MM.1S (cell line): ENCODE data around the gene TAS2R13.

Source experiments
- DNase-seq: peaks from one replicate; pipeline ENCODE4 v3.0.0-alpha.2; 2015
- H2AFZ ChIP-seq: fragments of 300-600 bp; sonication (generic); 2 replicates; pipeline ENCODE4 v1.6.0; 2016; ENCODE audit warnings: antibody characterized with exemption, low read length
- H3F3A ChIP-seq: fragments of 300-600 bp; sonication (generic); 2 replicates; pipeline ENCODE4 v1.6.1; 2016; ENCODE audit warnings: mild to moderate bottlenecking, antibody characterized with exemption, low read length, moderate library complexity, mixed read lengths; ENCODE audit not compliant: insufficient read depth
- H3K27ac ChIP-seq: fragments of 300-600 bp; sonication (generic); 2 replicates; pipeline ENCODE4 v1.5.1; 2016; ENCODE audit warnings: mild to moderate bottlenecking, low read length
- H3K27me3 ChIP-seq: fragments of 300-600 bp; sonication (generic); replicated peaks from 2 replicates; pipeline ENCODE4 v1.6.0; 2016; ENCODE audit warnings: low read length; ENCODE audit not compliant: insufficient read depth
- H3K36me3 ChIP-seq: fragments of 300-600 bp; sonication (generic); replicated peaks from 2 replicates; pipeline ENCODE4 v1.6.1; 2016; ENCODE audit warnings: mild to moderate bottlenecking, low read length, mixed read lengths; ENCODE audit not compliant: insufficient read depth
- H3K4me1 ChIP-seq: fragments of 300-600 bp; sonication (generic); 2 replicates; pipeline ENCODE4 v1.6.1; 2016; ENCODE audit warnings: low read length, mixed read lengths
- H3K4me2 ChIP-seq: fragments of 300-600 bp; sonication (generic); 2 replicates; pipeline ENCODE4 v1.6.0; 2016; ENCODE audit warnings: low read depth, low read length
- H3K4me3 ChIP-seq: fragments of 300-600 bp; sonication (generic); 2 replicates; pipeline ENCODE4 v1.5.1; 2016; ENCODE audit warnings: low read length, mixed read lengths
- H3K79me2 ChIP-seq: fragments of 300-600 bp; sonication (generic); 2 replicates; pipeline ENCODE4 v1.6.1; 2016; ENCODE audit warnings: mixed run types, low read length, mixed read lengths
- H3K9ac ChIP-seq: fragments of 300-600 bp; sonication (generic); 2 replicates; pipeline ENCODE4 v1.6.1; 2016; ENCODE audit warnings: low read length, mixed read lengths
- H3K9me2 ChIP-seq: fragments of 300-600 bp; sonication (generic); replicated peaks from 2 replicates; pipeline ENCODE4 v1.6.1; 2016; ENCODE audit warnings: mild to moderate bottlenecking, low read length, mixed read lengths; ENCODE audit not compliant: insufficient read depth
- H3K9me3 ChIP-seq: fragments of 300-600 bp; sonication (generic); replicated peaks from 2 replicates; pipeline ENCODE4 v1.6.1; 2016; ENCODE audit warnings: mild to moderate bottlenecking, low read length, mixed read lengths; ENCODE audit not compliant: insufficient read depth
- H4K20me1 ChIP-seq: fragments of 300-600 bp; sonication (generic); 2 replicates; pipeline ENCODE4 v1.6.1; 2016; ENCODE audit warnings: mild to moderate bottlenecking, low read length, moderate library complexity, mixed read lengths; ENCODE audit not compliant: insufficient read depth
- CTCF ChIP-seq: fragments of 300-600 bp; sonication (generic); IDR thresholded peaks from 2 replicates; pipeline ENCODE4 v1.5.1; 2016; ENCODE audit warnings: antibody characterized with exemption, low read length, mixed read lengths
- EZH2 ChIP-seq: fragments of 300-600 bp; sonication (generic); optimal IDR thresholded peaks from 2 replicates; pipeline ENCODE3; 2017; ENCODE audit warnings: low read depth, mild to moderate bottlenecking, antibody characterized with exemption, low read length, mixed read lengths
- EZH2phosphoT487 ChIP-seq: fragments of 300-600 bp; sonication (generic); IDR thresholded peaks from 2 replicates; pipeline ENCODE4 v1.6.1; 2018; ENCODE audit warnings: antibody characterized with exemption, low read length

TAS2R13 gene, protein sequence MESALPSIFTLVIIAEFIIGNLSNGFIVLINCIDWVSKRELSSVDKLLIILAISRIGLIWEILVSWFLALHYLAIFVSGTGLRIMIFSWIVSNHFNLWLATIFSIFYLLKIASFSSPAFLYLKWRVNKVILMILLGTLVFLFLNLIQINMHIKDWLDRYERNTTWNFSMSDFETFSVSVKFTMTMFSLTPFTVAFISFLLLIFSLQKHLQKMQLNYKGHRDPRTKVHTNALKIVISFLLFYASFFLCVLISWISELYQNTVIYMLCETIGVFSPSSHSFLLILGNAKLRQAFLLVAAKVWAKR

DNA sequence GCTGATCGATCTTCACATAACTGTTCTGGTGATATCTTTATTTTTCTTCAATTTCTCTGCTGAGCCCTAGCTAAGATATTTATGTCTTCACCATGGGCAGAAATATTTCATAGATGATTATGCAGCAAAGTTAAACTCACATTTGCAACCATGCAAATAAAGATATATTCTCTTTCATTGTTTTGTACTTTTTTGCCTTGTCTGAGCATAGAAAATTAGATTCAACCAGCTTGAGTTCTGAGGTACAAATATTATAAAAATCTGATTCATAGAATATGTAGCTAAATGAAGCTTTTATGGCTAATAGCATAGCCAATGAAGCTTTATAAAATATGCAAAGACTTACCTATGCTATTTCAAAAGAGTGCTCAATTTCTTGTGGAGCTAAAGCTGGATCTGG is at the start of gene TAS2R13:
TSS of gene TAS2R13 (minus strand) at position 101 of the 400 bp plus-strand sequence. CDS start 264 bp downstream, outside the sequence.
- Histone ChIP-seq H2AFZ (no peak within 1 kb of the TSS), H3K9me3 (no peaks in the 10 kb centered on the region), H3K9me2 (no peaks in the 10 kb centered on the region), H3K9ac (no peak within 1 kb of the TSS), H3K4me3 (no peak within 1 kb of the TSS), H3K27me3 (no peaks in the 10 kb centered on the region), H3K27ac (no peak within 1 kb of the TSS), H3K4me1 (no peaks in the 10 kb centered on the region), H3K36me3 (no peaks in the 10 kb centered on the region), H3K79me2 (no peaks in the 10 kb centered on the region), H3F3A (no peaks in the 10 kb centered on the region), H3K4me2 (no peak within 1 kb of the TSS), H4K20me1 (no peaks in the 10 kb centered on the region)
- DNase-seq, result no peak
- TF ChIP-seq EZH2phosphoT487 (no peak), EZH2 (no peak), CTCF (no peak)

DNA sequence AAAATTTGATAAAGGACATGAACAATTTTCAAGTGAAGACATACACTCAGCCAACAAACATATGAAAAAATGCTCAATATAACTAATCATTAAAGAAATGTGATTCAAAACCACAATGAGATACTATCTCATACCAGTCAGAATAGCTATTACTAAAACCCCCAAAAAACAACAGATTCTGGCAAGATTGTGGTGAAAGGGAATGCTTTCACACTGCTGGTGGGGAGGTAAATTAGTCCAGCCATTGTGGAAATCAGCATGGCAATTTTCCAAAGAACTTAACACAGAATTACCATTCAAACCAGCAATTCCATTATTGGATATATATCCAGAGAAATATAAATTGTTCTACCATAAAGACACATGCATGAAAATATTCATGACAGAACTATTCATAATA is 48.4 kb upstream of the TAS2R13 start:
- Histone ChIP-seq H3F3A (no peaks in the 10 kb centered on the region), H3K4me3 (no peak overlapping the region), H4K20me1 (no peaks in the 10 kb centered on the region), H3K4me2 (no peak overlapping the region), H3K9ac (no peak overlapping the region), H3K4me1 (no peaks in the 10 kb centered on the region), H3K9me2 (no peaks in the 10 kb centered on the region), H3K27me3 (no peaks in the 10 kb centered on the region), H3K9me3 (no peaks in the 10 kb centered on the region), H3K79me2 (peaks cover 10% of the 10 kb centered on the region), H2AFZ (no peak overlapping the region), H3K36me3 (no peaks in the 10 kb centered on the region), H3K27ac (no peak overlapping the region)
- no peak for DNase-seq
- TF ChIP-seq CTCF (no peak), EZH2phosphoT487 (no peak), EZH2 (no peak)

- no peak for DNase-seq
- no peak overlapping the region for H3K27ac ChIP-seq
- no peak overlapping the region for H3K4me2 ChIP-seq
- H3K4me1 ChIP-seq, result no peaks in the 10 kb centered on the region
- TF ChIP-seq CTCF, result no peak
- no peak for TF ChIP-seq EZH2
- no peak for TF ChIP-seq EZH2phosphoT487
- no peak overlapping the region for H3K9ac ChIP-seq
- no peaks in the 10 kb centered on the region for H3K9me2 ChIP-seq
- H3K79me2 ChIP-seq, result peaks cover 10% of the 10 kb centered on the region
- no peak overlapping the region for H2AFZ ChIP-seq
- no peak overlapping the region for H3K4me3 ChIP-seq
- no peaks in the 10 kb centered on the region for H4K20me1 ChIP-seq
- H3K27me3 ChIP-seq, result no peaks in the 10 kb centered on the region
- no peaks in the 10 kb centered on the region for H3K36me3 ChIP-seq
- H3F3A ChIP-seq, result no peaks in the 10 kb centered on the region
- no peaks in the 10 kb centered on the region for H3K9me3 ChIP-seq
These were observed 46.7 kb upstream of the TAS2R13 start for GRCh38 chr12:10956085-10956484.
